ENCODE measurements around the gene PLOD1. TPM values are rescaled to one million over a fixed set of nuclear protein-coding genes. Genes with fewer than 3 reads are reported as not detected.

The PLOD1 gene
- total RNA-seq, 4 donors from 2014 or later = 23.9 to 66.5 (median 54.8) TPM

GRCh38 chr1:11957398-11957797, 22.9 kb downstream of the PLOD1 start:
- H3K4me3 ChIP-seq = no peak overlapping the region
- H3K36me3 ChIP-seq = peaks cover 0 to 46% of the 10 kb centered on the region in 2 donors
- intact Hi-C loops (cut with DNase I; ENCODE audit: low total_unique reads) (no loop called here), in situ Hi-C loops (cut with MboI; ENCODE audit: low sequenced_read_pairs in 4 of 4) (loop anchor here in 2 of 4 donors (25.0 kb wide), 1 partner anchor 120 kb away; the partner anchor contains the start of gene NPPA (in 2 of the 2))
- no peak for DNase-seq
- no peak overlapping the region for H3K27ac ChIP-seq
- no peaks in the 10 kb centered on the region for H3K4me1 ChIP-seq
- no peaks in the 10 kb centered on the region for H3K9me3 ChIP-seq
- ATAC-seq = no peak
- no peaks in the 10 kb centered on the region for H3K27me3 ChIP-seq
- no peak for TF ChIP-seq CTCF (IDR thresholded peaks at IDR 0.05 in 4 of 5, conservative IDR thresholded peaks at IDR 0.05 in 1 of 5)
- TF ChIP-seq POLR2A (IDR thresholded peaks at IDR 0.05) = no peak

- no peak for TF ChIP-seq POLR2A (IDR thresholded peaks at IDR 0.05)
- TF ChIP-seq CTCF (IDR thresholded peaks at IDR 0.05 in 4 of 5, conservative IDR thresholded peaks at IDR 0.05 in 1 of 5) = no peak
- DNase-seq (no peak), ATAC-seq (no peak)
- Histone ChIP-seq H3K27ac (no peak overlapping the region), H3K9me3 (no peaks in the 10 kb centered on the region), H3K4me3 (no peak overlapping the region), H3K4me1 (no peaks in the 10 kb centered on the region), H3K27me3 (no peaks in the 10 kb centered on the region), H3K36me3 (peaks cover 0 to 51% of the 10 kb centered on the region in 2 donors)
- intact Hi-C loops (cut with DNase I; ENCODE audit: low total_unique reads) (no loop called here), in situ Hi-C loops (cut with MboI; ENCODE audit: low sequenced_read_pairs in 4 of 4) (loop anchor here in 2 of 4 donors (25.0 kb wide), 1 partner anchor 121 kb away; the partner anchor contains the start of gene NPPA (in 2 of the 2))
These were observed 23.4 kb downstream of the PLOD1 start for GRCh38 chr1:11957897-11958296.

- no peak for TF ChIP-seq CTCF (IDR thresholded peaks at IDR 0.05 in 4 of 5, conservative IDR thresholded peaks at IDR 0.05 in 1 of 5)
- no peak for TF ChIP-seq POLR2A (IDR thresholded peaks at IDR 0.05)
- ATAC-seq = no peak
- no peak for DNase-seq
- Histone ChIP-seq H3K4me3 (no peak overlapping the region), H3K4me1 (no peaks in the 10 kb centered on the region), H3K9me3 (no peaks in the 10 kb centered on the region), H3K27me3 (no peaks in the 10 kb centered on the region), H3K36me3 (peaks cover 0 to 73% of the 10 kb centered on the region in 2 donors), H3K27ac (no peak overlapping the region)
- in situ Hi-C loops (cut with MboI; ENCODE audit: low sequenced_read_pairs in 4 of 4) (loop anchor here (10.0 to 25.0 kb wide), 2 partner anchors 123 to 125 kb away; partner anchors contain the start of gene NPPA (in 2 of the 4)), intact Hi-C loops (cut with DNase I; ENCODE audit: low total_unique reads) (no loop called here)
These were observed 25.8 kb downstream of the PLOD1 start for GRCh38 chr1:11960276-11960675.

- Histone ChIP-seq H3K4me3 (no peak overlapping the region), H3K9me3 (no peaks in the 10 kb centered on the region), H3K36me3 (peaks cover 0 to 75% of the 10 kb centered on the region in 2 donors), H3K4me1 (no peaks in the 10 kb centered on the region), H3K27me3 (no peaks in the 10 kb centered on the region), H3K27ac (peak overlapping the region in 1 of 4 donors; percentile 18)
- DNase-seq (no peak), ATAC-seq (no peak)
- intact Hi-C loops (cut with DNase I; ENCODE audit: low total_unique reads) (no loop called here), in situ Hi-C loops (cut with MboI; ENCODE audit: low sequenced_read_pairs in 4 of 4) (loop anchor here (10.0 to 25.0 kb wide), 2 partner anchors 123 to 126 kb away; partner anchors contain the start of gene NPPA (in 2 of the 4))
- TF ChIP-seq CTCF (IDR thresholded peaks at IDR 0.05 in 4 of 5, conservative IDR thresholded peaks at IDR 0.05 in 1 of 5) (no peak), POLR2A (IDR thresholded peaks at IDR 0.05) (no peak)
These were observed 26.2 kb downstream of the PLOD1 start for GRCh38 chr1:11960715-11961114.

All from gastrocnemius medialis (tissue), 4 donors.